Activated CD4-positive, alpha-beta memory T cell treated with anti-CD3 and anti-CD28 coated beads, Interleukin-2, amount 10 ng/mL, durations not matched to agents 7 days and 5 days (primary cell): ENCODE measurements around the gene GLT1D1. TPM values are rescaled to one million over a fixed set of nuclear protein-coding genes. Genes with fewer than 3 reads are reported as not detected.

Experiments
- CTCF ChIA-PET: fragments of 350-600 bp; sonication (Branson Sonifier 250); formaldehyde crosslinking; loops from one replicate; lab custom pipeline; 2021; ENCODE audit warnings: antibody characterized with exemption, inconsistent platforms; lab: Charles Lee
- POLR2A ChIA-PET: fragments of 350-600 bp; sonication (Branson Sonifier 250); formaldehyde crosslinking; loops from one replicate; lab custom pipeline; 2021; ENCODE audit warnings: antibody characterized with exemption; lab: Charles Lee
- DNase-seq: peaks from one replicate; pipeline ENCODE4 v3.0.0-alpha.2; 2020
- H3K27ac Mint-ChIP-seq: one replicate; pipeline ENCODE4 v1.8.0; 2021; ENCODE audit warnings: mild to moderate bottlenecking, mixed read lengths
- H3K27me3 Mint-ChIP-seq: one replicate; pipeline ENCODE4 v1.8.0; 2021; ENCODE audit warnings: mixed read lengths
- H3K36me3 Mint-ChIP-seq: one replicate; pipeline ENCODE4 v1.8.0; 2021; ENCODE audit warnings: low read depth, mixed read lengths
- H3K4me1 Mint-ChIP-seq: one replicate; pipeline ENCODE4 v1.8.0; 2021; ENCODE audit warnings: mixed read lengths
- H3K4me3 Mint-ChIP-seq: one replicate; pipeline ENCODE4 v1.8.0; 2021; ENCODE audit warnings: mild to moderate bottlenecking, mixed read lengths
- H3K9me3 Mint-ChIP-seq: one replicate; pipeline ENCODE4 v1.8.0; 2021; ENCODE audit warnings: mixed read lengths
- total RNA-seq, 2 experiments: library from RNA; stranded (reverse); gene quantifications; one replicate each; pipeline ENCODE4 v1.2.3, GENCODE V29; 2021

The GLT1D1 gene
- total RNA-seq, 2 experiments from 2014 or later, result not detected

- DNase-seq, result no peak
- Mint-ChIP-seq H3K4me3 (no peak overlapping the region), H3K36me3 (no peaks in the 10 kb centered on the region), H3K4me1 (no peaks in the 10 kb centered on the region), H3K27me3 (peaks cover 3% of the 10 kb centered on the region), H3K27ac (no peak overlapping the region), H3K9me3 (peaks cover 9% of the 10 kb centered on the region)
- CTCF ChIA-PET, result no interaction called here
- POLR2A ChIA-PET, result no interaction called here
These were observed 120.8 kb downstream of the GLT1D1 start for GRCh38 chr12:128973883-128974681.

GRCh38 chr12:128974881-128975280, 121.6 kb downstream of the GLT1D1 start:
- Mint-ChIP-seq H3K36me3 (no peaks in the 10 kb centered on the region), H3K9me3 (peaks cover 9% of the 10 kb centered on the region), H3K27ac (no peak overlapping the region), H3K4me3 (no peak overlapping the region), H3K27me3 (peaks cover 3% of the 10 kb centered on the region), H3K4me1 (no peaks in the 10 kb centered on the region)
- POLR2A ChIA-PET, result no interaction called here
- CTCF ChIA-PET, result no interaction called here
- no peak for DNase-seq

- no peak overlapping the region for H3K4me3 Mint-ChIP-seq
- no peak overlapping the region for H3K27ac Mint-ChIP-seq
- H3K4me1 Mint-ChIP-seq, result no peaks in the 10 kb centered on the region
- H3K36me3 Mint-ChIP-seq, result no peaks in the 10 kb centered on the region
- POLR2A ChIA-PET, result no interaction called here
- CTCF ChIA-PET, result no interaction called here
- no peak for DNase-seq
- no peaks in the 10 kb centered on the region for H3K27me3 Mint-ChIP-seq
- H3K9me3 Mint-ChIP-seq, result peaks cover 9% of the 10 kb centered on the region
These were observed 123.0 kb downstream of the GLT1D1 start for GRCh38 chr12:128976120-128976738.

- DNase-seq, result no peak
- POLR2A ChIA-PET, result no interaction called here
- no peak overlapping the region for H3K27ac Mint-ChIP-seq
- CTCF ChIA-PET, result no interaction called here
- no peaks in the 10 kb centered on the region for H3K4me1 Mint-ChIP-seq
- no peak overlapping the region for H3K4me3 Mint-ChIP-seq
- H3K9me3 Mint-ChIP-seq, result peaks cover 9% of the 10 kb centered on the region
- H3K27me3 Mint-ChIP-seq, result no peaks in the 10 kb centered on the region
- H3K36me3 Mint-ChIP-seq, result no peaks in the 10 kb centered on the region
These were observed 124.2 kb downstream of the GLT1D1 start for GRCh38 chr12:128977441-128977840.

GRCh38 chr12:128978067-128978466, 124.8 kb downstream of the GLT1D1 start:
- no peak overlapping the region for H3K27ac Mint-ChIP-seq
- no peak overlapping the region for H3K4me3 Mint-ChIP-seq
- no peak for DNase-seq
- H3K9me3 Mint-ChIP-seq, result peaks cover 9% of the 10 kb centered on the region
- H3K36me3 Mint-ChIP-seq, result no peaks in the 10 kb centered on the region
- ChIA-PET CTCF (no interaction called here), POLR2A (no interaction called here)
- H3K27me3 Mint-ChIP-seq, result no peaks in the 10 kb centered on the region
- no peaks in the 10 kb centered on the region for H3K4me1 Mint-ChIP-seq

- Mint-ChIP-seq H3K36me3 (no peaks in the 10 kb centered on the region), H3K27ac (no peak overlapping the region), H3K27me3 (no peaks in the 10 kb centered on the region), H3K4me3 (no peak overlapping the region), H3K9me3 (peaks cover 9% of the 10 kb centered on the region), H3K4me1 (no peaks in the 10 kb centered on the region)
- CTCF ChIA-PET, result no interaction called here
- no peak for DNase-seq
- POLR2A ChIA-PET, result no interaction called here
These were observed 127.3 kb downstream of the GLT1D1 start for GRCh38 chr12:128980623-128981022.

GRCh38 chr12:128981971-128982533, 128.8 kb downstream of the GLT1D1 start:
- Mint-ChIP-seq H3K4me1 (no peaks in the 10 kb centered on the region), H3K9me3 (peaks cover 9% of the 10 kb centered on the region), H3K4me3 (no peak overlapping the region), H3K27ac (no peak overlapping the region), H3K36me3 (no peaks in the 10 kb centered on the region), H3K27me3 (no peaks in the 10 kb centered on the region)
- ChIA-PET POLR2A (no interaction called here), CTCF (no interaction called here)
- DNase-seq, result no peak

GRCh38 chr12:128982933-128983332, 129.7 kb downstream of the GLT1D1 start:
- Mint-ChIP-seq H3K4me3 (no peak overlapping the region), H3K4me1 (no peaks in the 10 kb centered on the region), H3K36me3 (no peaks in the 10 kb centered on the region), H3K27me3 (no peaks in the 10 kb centered on the region), H3K27ac (no peak overlapping the region), H3K9me3 (peaks cover 7% of the 10 kb centered on the region)
- ChIA-PET POLR2A (no interaction called here), CTCF (no interaction called here)
- DNase-seq, result no peak

GRCh38 chr12:128983371-128983770, 130.1 kb downstream of the GLT1D1 start:
- POLR2A ChIA-PET, result no interaction called here
- no peaks in the 10 kb centered on the region for H3K27me3 Mint-ChIP-seq
- H3K4me3 Mint-ChIP-seq, result no peak overlapping the region
- H3K4me1 Mint-ChIP-seq, result no peaks in the 10 kb centered on the region
- CTCF ChIA-PET, result no interaction called here
- H3K9me3 Mint-ChIP-seq, result peaks cover 7% of the 10 kb centered on the region
- H3K27ac Mint-ChIP-seq, result no peak overlapping the region
- no peaks in the 10 kb centered on the region for H3K36me3 Mint-ChIP-seq
- no peak for DNase-seq

- ChIA-PET POLR2A (no interaction called here), CTCF (no interaction called here)
- peaks cover 4% of the 10 kb centered on the region for H3K9me3 Mint-ChIP-seq
- H3K4me1 Mint-ChIP-seq, result no peaks in the 10 kb centered on the region
- no peak overlapping the region for H3K4me3 Mint-ChIP-seq
- H3K27me3 Mint-ChIP-seq, result no peaks in the 10 kb centered on the region
- no peaks in the 10 kb centered on the region for H3K36me3 Mint-ChIP-seq
- DNase-seq, result no peak
- no peak overlapping the region for H3K27ac Mint-ChIP-seq
These were observed 133.7 kb downstream of the GLT1D1 start for GRCh38 chr12:128986957-128987356.

GRCh38 chr12:128989287-128989686, 136.0 kb downstream of the GLT1D1 start:
- Mint-ChIP-seq H3K4me3 (no peak overlapping the region), H3K9me3 (peaks cover 9% of the 10 kb centered on the region), H3K27ac (no peak overlapping the region), H3K36me3 (no peaks in the 10 kb centered on the region), H3K4me1 (no peaks in the 10 kb centered on the region), H3K27me3 (no peaks in the 10 kb centered on the region)
- POLR2A ChIA-PET, result no interaction called here
- DNase-seq, result no peak
- CTCF ChIA-PET, result no interaction called here

- ChIA-PET CTCF (no interaction called here), POLR2A (no interaction called here)
- no peaks in the 10 kb centered on the region for H3K4me1 Mint-ChIP-seq
- H3K27me3 Mint-ChIP-seq, result no peaks in the 10 kb centered on the region
- H3K36me3 Mint-ChIP-seq, result no peaks in the 10 kb centered on the region
- H3K9me3 Mint-ChIP-seq, result peaks cover 10% of the 10 kb centered on the region
- DNase-seq, result no peak
- no peak overlapping the region for H3K4me3 Mint-ChIP-seq
- no peak overlapping the region for H3K27ac Mint-ChIP-seq
These were observed 138.4 kb downstream of the GLT1D1 start for GRCh38 chr12:128991716-128992115.

GRCh38 chr12:128992116-128992515, 138.8 kb downstream of the GLT1D1 start:
- Mint-ChIP-seq H3K9me3 (peaks cover 12% of the 10 kb centered on the region), H3K4me3 (no peak overlapping the region), H3K27me3 (no peaks in the 10 kb centered on the region), H3K36me3 (no peaks in the 10 kb centered on the region), H3K4me1 (no peaks in the 10 kb centered on the region), H3K27ac (no peak overlapping the region)
- DNase-seq, result no peak
- ChIA-PET POLR2A (no interaction called here), CTCF (no interaction called here)
